ENCODE measurements around the gene SYTL3. TPM values are rescaled to one million over a fixed set of nuclear protein-coding genes. Genes with fewer than 3 reads are reported as not detected.
A peak's percentile ranks its signal among the peaks of the same experiment; 100 is the strongest.

The SYTL3 gene
- total and polyA plus RNA-seq, 9 of the 15 experiments (the other 6 are each of a cell fraction or from before 2014, with no cell fraction given) = 0.04 to 0.46 (median 0.17) TPM; not detected in 1

- no peaks in the 10 kb centered on the region for H3K9me3 ChIP-seq (replicated peaks; ENCODE audit: control insufficient read depth, insufficient read depth, low read depth, low read length)
- ChIA-PET POLR2A (interaction anchor here (0.5 to 2.3 kb wide), 9 partner anchors 9 to 111 kb away, joined by 3 to 11 read pairs (median 3); no protein-coding TSS in a partner anchor), CTCF (ENCODE audit: low intra/inter-chr PET ratio) (no interaction called here)
- FAIRE-seq (no peak), ATAC-seq (no peak), DNase-seq (ENCODE audit: extremely low read depth in 1 of 4, low spot score in 3 of 4) (no peak)
- H3K4me2 ChIP-seq (ENCODE audit: insufficient read depth, low read length) = no peak overlapping the region
- in situ Hi-C loops (cut with MboI) = no loop called here
- no peaks in the 10 kb centered on the region for H3K27me3 ChIP-seq (ENCODE audit: control insufficient read depth in 2 of 2, insufficient read depth in 2 of 2, low read length in 2 of 2)
- no peak overlapping the region for H3K27ac ChIP-seq (ENCODE audit: extremely low read depth, low read depth, low read length)
- H3K4me1 ChIP-seq (replicated peaks in 1 of 2; ENCODE audit: control insufficient read depth in 2 of 2, insufficient read depth in 2 of 2, low read length in 2 of 2) = peaks cover 11 to 49% of the 10 kb centered on the region in 2 experiments; a peak in 4 of 5 replicates
- 41% methylated on average over 9 of the region's 9 CpGs for WGBS (ENCODE audit: insufficient coverage, low coverage, missing lambda C conversion rate)
- intact Hi-C loops (cut with micrococcal nuclease) = no loop called here
- H3K36me3 ChIP-seq (ENCODE audit: control insufficient read depth, insufficient read depth, low read length) = peaks cover 84% of the 10 kb centered on the region
- peaks cover 21% of the 10 kb centered on the region for H3K9me1 ChIP-seq (ENCODE audit: control insufficient read depth, insufficient read depth, low read length)
- no peak overlapping the region for H3K9ac ChIP-seq (ENCODE audit: insufficient read depth in 1 of 2, low read depth in 2 of 2, low read length in 2 of 2)
- H2AFZ ChIP-seq (ENCODE audit: low read depth, low read length) = no peak overlapping the region
- no peak overlapping the region for H3K4me3 ChIP-seq
- no TSS peak for BruUV-seq (replicated peaks)
- H3K79me2 ChIP-seq (ENCODE audit: control insufficient read depth, insufficient read depth, low read length) = peaks cover 100% of the 10 kb centered on the region
- peaks cover 58% of the 10 kb centered on the region for H4K20me1 ChIP-seq (replicated peaks; ENCODE audit: control insufficient read depth, insufficient read depth, low read length)
- TF ChIP-seq TCF7 (IDR thresholded peaks at IDR 0.05; ENCODE audit: borderline replicate concordance) (no peak), MYBL2 (IDR thresholded peaks at IDR 0.05; ENCODE audit: low read depth) (no peak), MYBL2 (CRISPR knock-in tag; IDR thresholded peaks at IDR 0.05; ENCODE audit: borderline replicate concordance) (no peak), CEBPZ (IDR thresholded peaks at IDR 0.05; ENCODE audit: borderline replicate concordance, low read depth, low read length) (no peak), CTBP1 (IDR thresholded peaks at IDR 0.05; ENCODE audit: borderline replicate concordance) (peak; percentile 28; the same call in 1 of the 2 replicates), CBFA2T3 (IDR thresholded peaks at IDR 0.05) (no peak), POLR2A (conservative IDR thresholded peaks at IDR 0.05) (no peak), XRCC4 (IDR thresholded peaks at IDR 0.05; ENCODE audit: extremely low read depth, insufficient read depth, insufficient read length) (no peak), NFATC3 (IDR thresholded peaks at IDR 0.05) (no peak), TAF1 (IDR thresholded peaks at IDR 0.05; ENCODE audit: control insufficient read depth, extremely low read depth, insufficient read depth, low read length, severe bottlenecking) (no peak), ZNF134 (CRISPR knock-in tag; conservative IDR thresholded peaks at IDR 0.05) (no peak), TCF15 (CRISPR knock-in tag; IDR thresholded peaks at IDR 0.05) (no peak)
- TF ChIP-seq, protein P1, sequence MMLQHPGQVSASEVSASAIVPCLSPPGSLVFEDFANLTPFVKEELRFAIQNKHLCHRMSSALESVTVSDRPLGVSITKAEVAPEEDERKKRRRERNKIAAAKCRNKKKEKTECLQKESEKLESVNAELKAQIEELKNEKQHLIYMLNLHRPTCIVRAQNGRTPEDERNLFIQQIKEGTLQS (IDR thresholded peaks at IDR 0.05) = no peak
- TF ChIP-seq, protein P1 (CRISPR knock-in tag; conservative IDR thresholded peaks at IDR 0.05) = 0 out of 2 replicates have a peak, but pooled peaks have one; percentile 30
- TF ChIP-seq, protein P2, sequence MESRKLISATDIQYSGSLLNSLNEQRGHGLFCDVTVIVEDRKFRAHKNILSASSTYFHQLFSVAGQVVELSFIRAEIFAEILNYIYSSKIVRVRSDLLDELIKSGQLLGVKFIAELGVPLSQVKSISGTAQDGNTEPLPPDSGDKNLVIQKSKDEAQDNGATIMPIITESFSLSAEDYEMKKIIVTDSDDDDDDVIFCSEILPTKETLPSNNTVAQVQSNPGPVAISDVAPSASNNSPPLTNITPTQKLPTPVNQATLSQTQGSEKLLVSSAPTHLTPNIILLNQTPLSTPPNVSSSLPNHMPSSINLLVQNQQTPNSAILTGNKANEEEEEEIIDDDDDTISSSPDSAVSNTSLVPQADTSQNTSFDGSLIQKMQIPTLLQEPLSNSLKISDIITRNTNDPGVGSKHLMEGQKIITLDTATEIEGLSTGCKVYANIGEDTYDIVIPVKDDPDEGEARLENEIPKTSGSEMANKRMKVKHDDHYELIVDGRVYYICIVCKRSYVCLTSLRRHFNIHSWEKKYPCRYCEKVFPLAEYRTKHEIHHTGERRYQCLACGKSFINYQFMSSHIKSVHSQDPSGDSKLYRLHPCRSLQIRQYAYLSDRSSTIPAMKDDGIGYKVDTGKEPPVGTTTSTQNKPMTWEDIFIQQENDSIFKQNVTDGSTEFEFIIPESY (CRISPR knock-in tag; IDR thresholded peaks at IDR 0.05) = no peak
Observed at GRCh38 chr6:158810155-158811095, 160.6 kb downstream of the SYTL3 start.

Measured in K562 (cell line).